SK-N-SH (cell line): ENCODE data around the gene PSMD14. TPM values are rescaled to one million over a fixed set of nuclear protein-coding genes. Genes with fewer than 3 reads are reported as not detected.

ENCODE experiments used
- CTCF ChIA-PET: fragments of 300-600, 350-600 bp; formaldehyde crosslinking; extraction: SDS; loops from one replicate; lab custom pipeline; 2021; lab: Yijun Ruan, JAX
- POLR2A ChIA-PET: fragments of 350-600 bp; sonication (Branson Sonifier 250); formaldehyde crosslinking; extraction: SDS; loops from one replicate; lab custom pipeline; 2020; ENCODE audit warnings: antibody characterized with exemption, inconsistent platforms; lab: Yijun Ruan, JAX
- DNase-seq: peaks from one replicate; pipeline ENCODE4 v3.0.0; 2012
- H2AFZ ChIP-seq: fragments of 200-600 bp; sonication (generic); 2 replicates; pipeline ENCODE4 v1.8.1; 2016; ENCODE audit warnings: antibody characterized with exemption, mild to moderate bottlenecking, low read depth
- H3F3A ChIP-seq: fragments of 200-600 bp; sonication (generic); replicated peaks from 2 replicates; pipeline ENCODE3; 2016; ENCODE audit warnings: antibody characterized with exemption, mild to moderate bottlenecking; ENCODE audit not compliant: insufficient read depth
- H3K27ac ChIP-seq, 2 experiments: fragments of 200-500 bp in 1 of 2; fragments of 200-600 bp in 1 of 2; sonication (Bioruptor generic) in 1 of 2; sonication (generic), shearing (Covaris generic) in 1 of 2; 2 replicates each; pipeline versions ENCODE4 v1.5.1 to v1.6.1; 2014 to 2016; ENCODE audit warnings: low read depth in 2 of 2, inconsistent platforms in 1 of 2, low read length in 1 of 2, mild to moderate bottlenecking in 1 of 2, mixed read lengths in 1 of 2
- H3K27me3 ChIP-seq: fragments of 200-600 bp; sonication (generic), shearing (Covaris generic); 2 replicates; pipeline ENCODE4 v1.6.1; 2016; ENCODE audit warnings: mixed run types; ENCODE audit not compliant: insufficient read depth
- H3K36me3 ChIP-seq, 2 experiments: fragments of 200-500 bp in 1 of 2; fragments of 200-600 bp in 1 of 2; sonication (Bioruptor generic) in 1 of 2; sonication (generic) in 1 of 2; replicated peaks in 1 of 2; 2 replicates each; pipeline versions ENCODE3 to v1.5.1; 2014 to 2016; ENCODE audit warnings: low read length in 1 of 2, mild to moderate bottlenecking in 1 of 2; ENCODE audit not compliant: insufficient read depth in 2 of 2, control insufficient read depth in 1 of 2
- H3K4me1 ChIP-seq, 2 experiments: fragments of 200-500 bp in 1 of 2; fragments of 200-600 bp in 1 of 2; sonication (Bioruptor generic) in 1 of 2; sonication (generic), shearing (Covaris generic) in 1 of 2; 2 replicates each; pipeline versions ENCODE4 v1.5.1 to v1.6.1; 2014 to 2016; ENCODE audit warnings: low read depth in 1 of 2, low read length in 1 of 2, mixed run types in 1 of 2; ENCODE audit not compliant: insufficient read depth in 2 of 2, control insufficient read depth in 1 of 2
- H3K4me2 ChIP-seq: fragments of 200-600 bp; sonication (generic), shearing (Covaris generic); 2 replicates; pipeline ENCODE4 v1.6.1; 2017; ENCODE audit warnings: mixed run types
- H3K4me3 ChIP-seq, 2 experiments: fragments of 200-500 bp in 1 of 2; fragments of 200-600 bp in 1 of 2; sonication (Bioruptor generic) in 1 of 2; sonication (generic), shearing (Covaris generic) in 1 of 2; 2 replicates each; pipeline versions ENCODE4 v1.5.1 to v1.8.1; 2014 to 2016; ENCODE audit warnings: low read depth in 2 of 2, inconsistent platforms in 1 of 2, low read length in 1 of 2, mild to moderate bottlenecking in 1 of 2, mixed read lengths in 1 of 2, moderate library complexity in 1 of 2
- H3K79me2 ChIP-seq: fragments of 200-600 bp; sonication (generic); 2 replicates; pipeline ENCODE4 v1.8.1; 2017; ENCODE audit warnings: mild to moderate bottlenecking; ENCODE audit not compliant: insufficient read depth
- H3K9ac ChIP-seq: fragments of 200-600 bp; sonication (generic); 2 replicates; pipeline ENCODE4 v1.6.1; 2017; ENCODE audit warnings: mixed run types
- H3K9me2 ChIP-seq: fragments of 200-600 bp; sonication (generic); 2 replicates; pipeline ENCODE4 v1.6.1; 2017; ENCODE audit warnings: mixed run types
- H3K9me3 ChIP-seq: fragments of 200-600 bp; sonication (generic); 2 replicates; pipeline ENCODE4 v1.6.1; 2017; ENCODE audit warnings: mixed run types, mild to moderate bottlenecking, moderate library complexity
- H4K20me1 ChIP-seq: fragments of 200-600 bp; sonication (generic); 2 replicates; pipeline ENCODE4 v1.6.1; 2017; ENCODE audit warnings: mild to moderate bottlenecking, mixed run types; ENCODE audit not compliant: insufficient read depth
- FOXJ3 ChIP-seq: sonication (generic); formaldehyde crosslinking; IDR thresholded peaks from 2 replicates; pipeline ENCODE4 v1.5.1; 2020; ENCODE audit warnings: mild to moderate bottlenecking, missing genetic modification reagents
- FOXM1 ChIP-seq: IDR thresholded peaks from 2 replicates; pipeline ENCODE4 v1.4.0; 2012; ENCODE audit warnings: low read depth, mild to moderate bottlenecking
- GABPA ChIP-seq: IDR thresholded peaks from 2 replicates; pipeline ENCODE4 v1.4.0; 2012; ENCODE audit warnings: low read depth, mild to moderate bottlenecking
- GATA2 ChIP-seq: sonication (generic); formaldehyde crosslinking; IDR thresholded peaks from 2 replicates; pipeline ENCODE4 v1.5.0; 2020; ENCODE audit warnings: mild to moderate bottlenecking, missing genetic modification reagents
- MEF2A ChIP-seq: IDR thresholded peaks from 2 replicates; pipeline ENCODE4 v1.4.0; 2012; ENCODE audit warnings: low read depth, borderline replicate concordance
- MXI1 ChIP-seq: IDR thresholded peaks from 2 replicates; pipeline ENCODE4 v1.6.1; 2012; ENCODE audit warnings: mild to moderate bottlenecking, low read depth, low read length, improper control_type of control experiment
- RCOR1 ChIP-seq: fragments of 150-350 bp; IDR thresholded peaks from 2 replicates; pipeline ENCODE4 v1.6.1; 2017; ENCODE audit warnings: antibody characterized with exemption, low read length
- RXRA ChIP-seq: IDR thresholded peaks from 2 replicates; pipeline ENCODE4 v1.4.0; 2012; ENCODE audit warnings: low read depth, mild to moderate bottlenecking, borderline replicate concordance
- SIN3A ChIP-seq: IDR thresholded peaks from 2 replicates; pipeline ENCODE4 v1.6.1; 2012; ENCODE audit warnings: low read depth, mild to moderate bottlenecking, low read length, moderate library complexity, borderline replicate concordance
- SMC3 ChIP-seq: IDR thresholded peaks from 2 replicates; pipeline ENCODE4 v1.6.1; 2012; ENCODE audit warnings: low read depth, low read length, improper control_type of control experiment
- WGBS: methylation state at CpG from one replicate; pipeline ENCODE4 v1.1.6; 2017; ENCODE audit warnings: low lambda C conversion rate; 5-methylcytosine and 5-hydroxymethylcytosine counted together
- polyA plus RNA-seq, 3 experiments: library from polyadenylated mRNA; depleted of rRNA; stranded (reverse); fragments of >200 nt; gene quantifications; 2 replicates each; pipeline ENCODE4 v1.2.3, GENCODE V29; 2012

The PSMD14 gene
- polyA plus RNA-seq, 1 of the 3 experiments (the other 2 are of a cell fraction): 50.4 TPM

GRCh38 chr2:161427664-161428587 is 119.7 kb downstream of the PSMD14 start:
- H3K4me2 ChIP-seq: no peak overlapping the region
- ChIA-PET POLR2A (no interaction called here), CTCF (no interaction called here)
- no peaks in the 10 kb centered on the region for H3K36me3 ChIP-seq
- peaks cover 0 to 6% of the 10 kb centered on the region in 2 experiments; a peak in 1 of 4 replicates for H3K4me1 ChIP-seq
- no peak overlapping the region for H2AFZ ChIP-seq
- no peaks in the 10 kb centered on the region for H3F3A ChIP-seq
- no peak for TF ChIP-seq GABPA
- no peak overlapping the region for H3K27ac ChIP-seq
- no peak overlapping the region for H3K4me3 ChIP-seq
- H3K9me2 ChIP-seq: no peaks in the 10 kb centered on the region
- H4K20me1 ChIP-seq: no peaks in the 10 kb centered on the region
- WGBS: 92% methylated on average over 26 of the region's 64 CpGs
- peaks cover 44% of the 10 kb centered on the region; the same call in 1 of the 2 replicates for H3K27me3 ChIP-seq
- no peak overlapping the region for H3K9ac ChIP-seq
- H3K9me3 ChIP-seq: no peaks in the 10 kb centered on the region
- H3K79me2 ChIP-seq: no peaks in the 10 kb centered on the region
- no peak for DNase-seq

DNA sequence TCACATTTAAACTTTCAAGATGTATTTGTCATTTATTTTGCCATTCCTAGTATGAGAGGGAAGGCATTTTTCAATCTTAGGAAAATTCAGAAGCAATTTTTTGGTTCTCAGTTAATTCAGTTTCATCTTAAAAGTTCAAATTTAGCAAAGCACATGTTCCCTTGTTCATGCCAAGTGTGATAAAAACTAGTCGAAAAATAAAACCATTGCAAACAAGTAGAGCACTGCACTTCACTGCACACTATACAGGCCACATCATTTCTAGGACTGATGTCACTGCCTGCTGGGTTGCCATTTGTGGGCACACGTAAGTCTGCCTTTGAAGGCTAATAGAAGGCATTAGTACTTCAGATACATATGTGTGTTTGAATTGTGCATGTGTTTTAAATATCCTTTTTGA is 122.2 kb downstream of the PSMD14 start:
- Histone ChIP-seq H3K79me2 (no peaks in the 10 kb centered on the region), H3K27me3 (peaks cover 27% of the 10 kb centered on the region; the same call in 1 of the 2 replicates), H4K20me1 (no peaks in the 10 kb centered on the region), H3K9me3 (no peaks in the 10 kb centered on the region), H3K4me3 (no peak overlapping the region), H3K9me2 (no peaks in the 10 kb centered on the region), H2AFZ (no peak overlapping the region), H3K4me1 (no peaks in the 10 kb centered on the region), H3K4me2 (no peak overlapping the region), H3F3A (no peaks in the 10 kb centered on the region), H3K27ac (no peak overlapping the region), H3K36me3 (no peaks in the 10 kb centered on the region)
- DNase-seq: no peak
- ChIA-PET POLR2A (no interaction called here), CTCF (no interaction called here)
- 24% methylated on average over 2 of the region's 2 CpGs for WGBS
- no peak for TF ChIP-seq FOXJ3 (CRISPR knock-in tag)
- TF ChIP-seq FOXM1: no peak
- TF ChIP-seq GATA2: no peak
- no peak for TF ChIP-seq SIN3A
- TF ChIP-seq, all 33 proteins: peak for 0
- H3K9ac ChIP-seq: no peak overlapping the region

DNA sequence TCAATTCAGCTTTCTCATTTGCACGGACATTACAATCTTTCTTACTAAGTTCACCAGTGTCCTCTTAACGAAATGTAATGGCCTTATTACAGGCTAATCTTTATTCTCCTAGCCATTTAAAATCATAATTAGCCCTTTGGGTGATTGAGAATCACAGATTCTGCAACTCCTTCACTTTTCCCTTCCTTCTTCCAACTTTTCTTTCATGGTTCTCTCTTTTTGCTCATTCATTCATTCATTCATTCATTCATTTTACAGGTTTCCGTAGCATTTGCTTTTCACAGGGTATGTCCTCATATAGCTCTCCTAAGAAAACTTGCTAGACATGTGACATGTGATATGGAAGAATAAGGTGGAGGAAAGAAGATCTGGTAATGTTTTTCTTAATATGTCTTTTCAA is 123.9 kb downstream of the PSMD14 start:
- Histone ChIP-seq H3K9me3 (no peaks in the 10 kb centered on the region), H4K20me1 (no peaks in the 10 kb centered on the region), H3K27me3 (peaks cover 12% of the 10 kb centered on the region; the same call in 1 of the 2 replicates), H3K4me2 (no peak overlapping the region), H3K4me1 (no peaks in the 10 kb centered on the region), H3K27ac (no peak overlapping the region), H2AFZ (no peak overlapping the region), H3K9ac (no peak overlapping the region), H3K4me3 (no peak overlapping the region), H3K36me3 (no peaks in the 10 kb centered on the region), H3F3A (no peaks in the 10 kb centered on the region), H3K79me2 (no peaks in the 10 kb centered on the region), H3K9me2 (no peaks in the 10 kb centered on the region)
- no peak for TF ChIP-seq FOXM1
- no peak for TF ChIP-seq MEF2A
- TF ChIP-seq RCOR1: no peak
- TF ChIP-seq RXRA: no peak
- TF ChIP-seq MXI1: no peak
- no peak for TF ChIP-seq SMC3
- ChIA-PET CTCF (no interaction called here), POLR2A (no interaction called here)
- WGBS: 32% methylated on average over 3 of the region's 3 CpGs
- DNase-seq: no peak
